KG1 (cell line): ENCODE results near the gene TNIP1.

ENCODE experiments used
- DNase-seq: peaks from one replicate; lab custom pipeline; 2025; lab: John Stamatoyannopoulos, UW

The TNIP1 gene

DNA sequence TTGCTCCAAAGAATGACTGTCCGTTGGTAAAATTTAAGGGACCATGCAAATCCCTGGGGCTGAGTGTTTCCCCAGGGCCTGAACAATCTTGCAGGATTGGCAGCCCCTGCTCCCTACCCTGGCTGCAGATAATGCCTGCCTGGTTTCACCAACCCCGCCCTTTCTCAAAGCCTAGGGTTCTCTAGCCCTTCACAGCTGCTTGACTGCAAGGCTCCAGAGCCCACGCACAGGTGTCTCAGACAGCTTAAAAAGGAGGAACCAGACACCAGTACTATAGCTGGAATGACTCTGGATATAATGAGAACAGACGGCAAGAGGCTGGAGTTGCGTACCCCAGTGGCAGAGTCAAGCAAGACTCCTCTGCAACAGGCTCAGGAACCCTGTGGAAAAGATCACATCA is 25.2 kb upstream of the TNIP1 start:
- no peak for DNase-seq

DNA sequence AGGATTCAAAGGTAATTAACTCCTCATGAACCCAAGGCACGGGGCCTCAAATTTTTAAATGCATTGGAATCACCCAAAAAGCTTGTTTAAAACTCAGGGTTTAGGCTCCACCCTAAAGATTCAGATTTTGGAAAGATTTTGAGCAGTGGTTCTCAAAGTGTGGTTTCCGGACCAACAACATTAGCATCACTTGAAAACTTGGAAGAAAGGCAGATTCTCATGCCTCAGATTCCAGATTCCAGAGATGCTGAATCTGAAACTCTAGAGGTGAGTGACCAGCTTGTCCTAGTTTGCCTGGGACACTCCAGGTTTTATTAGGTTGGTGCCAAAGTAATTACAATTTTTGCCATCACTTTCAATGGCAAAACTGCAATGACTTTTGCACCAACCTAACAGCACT is 24.7 kb upstream of the TNIP1 start:
- no peak for DNase-seq

DNA sequence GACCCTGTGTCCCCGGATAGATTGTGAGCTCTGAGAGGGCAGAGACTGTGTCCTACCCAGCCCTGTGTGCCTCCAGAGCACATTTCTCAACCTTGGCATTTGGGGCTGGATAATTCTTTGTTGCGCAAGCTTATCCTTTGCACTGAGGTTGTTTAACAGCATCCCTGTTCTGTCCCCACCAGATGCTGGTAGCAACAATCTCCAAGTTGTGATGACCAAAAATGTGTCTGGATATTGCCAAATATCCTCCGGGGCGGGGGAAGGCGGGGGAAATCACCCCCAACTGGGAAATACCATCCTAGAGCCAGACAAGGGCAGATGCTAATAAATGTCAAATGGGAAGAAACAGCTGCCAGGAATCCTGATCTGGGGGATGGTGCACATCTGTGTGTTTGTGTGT is 24.0 kb upstream of the TNIP1 start:
- no peak for DNase-seq

DNA sequence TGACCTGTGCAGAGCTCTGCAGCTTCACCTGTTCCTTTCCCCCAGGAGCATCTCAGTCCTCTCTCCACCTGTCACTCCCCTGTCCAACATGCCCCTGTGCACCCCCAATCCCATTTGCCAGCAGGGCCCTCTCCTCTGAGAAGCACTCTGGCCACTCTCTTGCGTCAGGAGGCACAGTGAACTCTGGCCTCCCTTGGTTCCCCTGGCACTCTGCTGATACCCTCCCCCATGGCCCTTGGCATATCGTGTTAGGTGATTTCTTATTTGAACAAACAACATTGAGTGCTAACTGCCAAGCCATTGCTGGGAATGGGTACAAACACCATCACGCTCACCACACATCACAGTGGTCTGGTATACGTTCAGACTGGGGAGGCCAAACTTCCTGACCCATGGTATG is 20.9 kb upstream of the TNIP1 start:
- no peak for DNase-seq

DNA sequence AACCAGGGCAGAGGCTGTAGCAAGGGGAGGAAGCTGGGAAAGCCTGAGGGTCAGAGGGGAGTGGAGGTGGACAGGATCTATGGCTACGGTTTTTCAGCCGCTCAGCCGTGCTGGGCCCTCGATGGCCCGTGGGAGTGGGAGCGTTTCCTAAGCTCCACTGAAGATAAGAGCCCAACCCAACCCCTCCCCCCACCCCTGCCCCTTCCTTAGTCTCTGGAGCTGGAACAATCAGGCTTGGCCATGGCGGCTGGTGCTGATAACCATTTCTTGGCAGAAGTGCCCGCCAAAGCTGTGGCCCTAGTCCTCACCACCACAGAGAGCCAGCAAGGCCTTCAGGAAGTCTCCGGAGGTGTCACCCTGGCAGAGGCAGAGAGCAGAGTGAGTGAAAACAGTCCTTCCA is 20.3 kb upstream of the TNIP1 start:
- no peak for DNase-seq

- no peak for DNase-seq
These were observed 19.8 kb upstream of the TNIP1 start for GRCh38 chr5:151100681-151101080.

DNA sequence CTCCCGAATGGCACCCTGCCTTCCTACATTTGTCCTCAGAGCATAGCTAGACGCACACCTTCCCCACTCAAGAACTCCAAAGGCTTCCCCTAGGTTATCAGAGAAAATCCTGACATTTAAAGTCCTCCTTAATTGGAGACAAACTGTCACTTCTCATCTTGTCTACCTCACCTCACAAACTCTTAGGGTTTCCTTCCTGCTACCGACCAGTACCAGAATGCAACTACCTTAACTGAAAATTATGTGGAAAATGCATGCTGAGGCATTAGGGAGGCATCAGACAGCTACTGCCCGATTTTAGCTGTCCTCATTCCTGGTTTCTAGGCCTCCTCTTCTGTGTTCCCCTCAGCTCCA is 17.9 kb upstream of the TNIP1 start:
- DNase-seq: no peak

GRCh38 chr5:151097820-151098767 is 17.3 kb upstream of the TNIP1 start:
- no peak for DNase-seq

GRCh38 chr5:151097061-151097460 is 16.2 kb upstream of the TNIP1 start:
- no peak for DNase-seq

DNA sequence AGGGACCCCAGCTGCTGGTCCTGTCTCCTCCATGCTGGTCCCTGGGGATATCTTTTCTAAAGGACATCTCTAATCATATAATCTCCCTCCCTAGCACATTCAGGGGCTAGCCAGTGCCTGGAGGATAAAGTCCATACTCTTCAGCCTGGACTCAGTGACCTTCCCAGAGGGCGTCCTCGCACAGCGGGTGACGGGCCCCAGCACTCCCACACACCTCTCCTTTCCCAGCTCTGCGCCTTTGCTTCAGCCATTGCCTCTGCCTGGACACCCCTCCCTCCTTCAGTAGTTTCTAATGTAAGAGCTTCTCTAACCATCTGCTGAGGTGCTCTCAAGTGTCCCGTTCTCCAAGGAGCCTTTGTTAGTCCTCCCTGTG is 15.2 kb upstream of the TNIP1 start:
- no peak for DNase-seq

GRCh38 chr5:151095341-151096000 is 14.6 kb upstream of the TNIP1 start:
- no peak for DNase-seq

- no peak for DNase-seq
These were observed 14.0 kb upstream of the TNIP1 start for GRCh38 chr5:151094852-151095245.

- no peak for DNase-seq
These were observed 13.4 kb upstream of the TNIP1 start for GRCh38 chr5:151094030-151094851.

- no peak for DNase-seq
These were observed 12.6 kb upstream of the TNIP1 start for GRCh38 chr5:151093476-151093889.

DNA sequence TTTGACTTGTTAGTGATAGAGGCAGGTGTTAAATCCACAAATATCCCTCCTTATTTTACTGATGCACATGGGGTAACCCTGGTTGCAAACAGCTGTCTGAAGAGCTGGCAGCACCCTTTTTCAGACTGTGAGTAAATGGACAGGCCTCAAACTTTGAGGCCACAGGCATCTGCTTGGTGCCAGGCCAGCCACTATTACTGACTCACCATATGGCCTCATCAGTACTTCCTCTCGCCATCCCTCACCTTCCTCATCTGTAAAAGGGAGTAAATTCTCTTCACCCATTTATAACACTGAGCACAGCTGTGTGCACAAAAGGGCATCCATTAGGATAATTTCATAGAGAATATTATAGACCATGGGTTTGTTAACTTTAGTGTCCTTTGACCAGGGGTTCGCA is 11.9 kb upstream of the TNIP1 start:
- DNase-seq: no peak

- no peak for DNase-seq
These were observed 8.9 kb upstream of the TNIP1 start for GRCh38 chr5:151089726-151090125.

GRCh38 chr5:151088986-151089385 is 8.2 kb upstream of the TNIP1 start:
- no peak for DNase-seq

GRCh38 chr5:151087486-151087885 is 6.7 kb upstream of the TNIP1 start:
- DNase-seq: no peak

DNA sequence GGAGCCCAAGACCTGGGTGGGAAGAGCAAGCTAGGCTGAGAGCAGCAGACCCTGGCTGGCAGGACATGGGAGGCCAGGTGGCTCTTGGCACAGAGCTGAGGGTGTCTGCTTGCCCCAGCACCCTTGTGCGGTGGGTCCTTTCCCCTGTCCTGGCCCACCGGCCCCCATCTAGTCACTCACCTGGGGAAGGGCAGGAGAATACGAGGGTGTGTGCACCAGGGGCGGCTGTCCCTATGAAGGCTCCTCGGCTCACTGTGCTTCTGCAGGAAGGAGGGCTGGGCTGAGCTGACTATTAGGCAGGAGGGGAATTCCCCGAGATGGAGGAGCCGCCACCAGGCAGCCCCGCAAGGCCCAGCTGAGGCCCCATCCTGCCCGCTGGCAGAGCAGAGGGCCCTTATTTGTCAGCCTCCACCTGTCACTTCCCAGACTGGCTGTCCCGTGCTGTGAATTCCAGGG is 6.1 kb upstream of the TNIP1 start:
- no peak for DNase-seq

DNA sequence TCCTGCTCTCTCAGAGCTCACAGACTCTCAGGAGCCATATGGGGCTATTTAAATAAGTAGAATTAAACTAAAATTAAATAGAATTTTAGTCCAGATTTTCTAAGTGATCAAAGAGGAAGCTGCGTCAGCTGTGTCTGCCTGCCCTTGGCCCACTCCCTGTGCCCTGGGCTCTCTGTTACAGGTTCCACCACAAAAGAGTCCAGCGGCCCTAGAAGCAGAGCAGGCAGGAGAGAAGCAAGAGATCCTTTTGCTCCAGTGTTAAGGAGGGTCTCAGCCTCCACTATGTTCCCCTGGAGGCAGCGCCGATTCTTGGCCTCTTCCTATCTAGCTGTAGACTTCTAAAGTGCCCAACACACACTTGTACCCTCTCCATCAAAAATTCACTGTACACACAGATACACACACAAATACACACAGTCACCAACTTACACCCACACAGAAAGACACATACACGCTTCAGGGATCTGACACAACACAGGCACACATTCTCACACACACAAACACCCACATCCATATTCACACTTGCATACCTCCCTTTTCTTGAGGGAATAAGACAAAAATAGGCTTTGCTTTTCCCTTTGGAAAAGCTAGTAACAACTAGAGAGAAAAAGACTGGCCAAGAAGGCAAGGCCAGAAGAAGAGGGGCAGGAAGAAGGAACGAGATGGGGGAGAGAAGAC is 5.5 kb upstream of the TNIP1 start:
- no peak for DNase-seq

- no peak for DNase-seq
These were observed 4.7 kb upstream of the TNIP1 start for GRCh38 chr5:151085517-151086041.

GRCh38 chr5:151084363-151084762 is 3.5 kb upstream of the TNIP1 start:
- no peak for DNase-seq
